GM21526 (cell line): ENCODE results near the gene TMEM178B.
"Not testable (repeated sequence)": the region's sequence is repeated elsewhere in the genome, so short reads cannot be mapped to it uniquely, and the experiment has no call there.

ENCODE experiments used
- ATAC-seq: cut with Tn5 transposase; IDR thresholded peaks from one replicate; pipeline ENCODE4 v1.9.1; 2021; ENCODE audit warnings: moderate library complexity; ENCODE audit not compliant: unreplicated experiment, low FRiP score

The TMEM178B gene

GRCh38 chr7:141073173-141073640 is 657 bp upstream of the TMEM178B start:
- no peak for ATAC-seq

GRCh38 chr7:141074162-141074991 is 513 bp downstream of the TMEM178B start:
- ATAC-seq: no peak

GRCh38 chr7:141074997-141075396 is 1.1 kb downstream of the TMEM178B start:
- no peak for ATAC-seq

GRCh38 chr7:141076377-141076776 is 2.5 kb downstream of the TMEM178B start:
- no peak for ATAC-seq

DNA sequence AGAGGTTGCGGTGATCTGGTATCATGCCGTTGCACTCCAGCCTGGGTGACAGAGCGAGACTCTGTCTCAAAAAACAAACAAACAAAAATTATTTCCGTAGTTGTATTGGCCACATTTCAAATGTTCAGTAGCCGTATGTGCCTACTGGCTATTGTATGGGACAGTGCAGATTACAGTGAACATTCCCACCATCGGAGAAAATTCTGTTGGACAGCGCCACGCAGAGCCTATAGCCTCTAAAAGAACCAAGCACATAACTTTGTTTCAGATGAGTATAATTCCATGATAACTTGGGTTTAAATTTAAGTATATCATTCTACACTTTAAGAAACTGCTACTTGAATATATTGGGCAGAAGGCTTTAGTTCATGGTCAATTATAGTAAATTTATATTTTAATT is 5.4 kb downstream of the TMEM178B start:
- no peak for ATAC-seq

DNA sequence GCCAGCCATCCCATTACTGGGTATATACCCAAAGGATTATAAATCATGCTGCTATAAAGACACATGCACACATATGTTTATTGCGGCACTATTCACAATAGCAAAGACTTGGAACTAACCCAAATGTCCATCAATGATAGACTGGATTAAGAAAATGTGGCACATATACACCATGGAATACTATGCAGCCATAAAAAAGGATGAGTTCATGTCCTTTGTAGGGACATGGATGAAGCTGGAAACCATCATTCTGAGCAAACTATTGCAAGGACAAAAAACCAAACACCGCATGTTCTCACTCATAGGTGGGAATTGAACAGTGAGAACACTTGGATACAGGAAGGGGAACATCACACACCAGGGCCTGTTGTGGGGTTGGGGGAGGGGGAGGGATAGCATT is 15.6 kb downstream of the TMEM178B start:
- not testable (repeated sequence) for ATAC-seq

DNA sequence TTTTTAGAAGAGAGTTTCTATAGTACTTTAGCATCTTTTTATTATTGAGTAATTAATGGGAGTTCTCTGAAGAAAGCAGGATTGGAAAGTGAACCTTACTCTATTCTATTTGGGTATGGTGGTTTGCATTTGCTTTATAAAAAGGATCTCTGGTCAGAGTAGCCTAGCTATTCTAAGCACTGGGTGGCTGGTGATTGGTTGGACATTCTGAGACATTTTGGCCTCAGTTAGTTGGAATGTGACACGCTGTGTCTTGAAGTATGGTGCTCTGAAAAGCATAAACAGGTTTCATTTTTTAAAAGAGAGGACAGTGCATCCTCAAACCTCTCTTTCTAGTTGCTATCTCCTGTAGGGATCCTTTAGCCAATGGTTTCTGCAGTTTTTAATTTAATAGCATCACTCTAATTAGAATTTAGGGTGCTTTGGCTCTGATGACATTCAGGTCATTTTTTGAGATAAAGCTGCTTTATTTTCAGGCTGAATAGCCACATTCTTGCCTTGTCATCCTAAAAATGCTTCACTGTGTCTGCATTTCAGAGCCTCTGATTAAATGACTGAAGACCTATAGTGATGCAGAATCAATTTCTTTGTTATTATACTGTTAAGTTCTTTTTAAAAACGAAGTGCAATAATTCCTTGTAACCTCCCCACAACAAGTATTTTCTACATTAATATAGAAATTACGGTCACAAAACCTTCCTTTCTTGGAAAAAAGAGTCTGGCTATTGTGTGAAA is 20.6 kb downstream of the TMEM178B start:
- no peak for ATAC-seq

- ATAC-seq: no peak
Observed at GRCh38 chr7:141097430-141097829, 23.6 kb downstream of the TMEM178B start.

DNA sequence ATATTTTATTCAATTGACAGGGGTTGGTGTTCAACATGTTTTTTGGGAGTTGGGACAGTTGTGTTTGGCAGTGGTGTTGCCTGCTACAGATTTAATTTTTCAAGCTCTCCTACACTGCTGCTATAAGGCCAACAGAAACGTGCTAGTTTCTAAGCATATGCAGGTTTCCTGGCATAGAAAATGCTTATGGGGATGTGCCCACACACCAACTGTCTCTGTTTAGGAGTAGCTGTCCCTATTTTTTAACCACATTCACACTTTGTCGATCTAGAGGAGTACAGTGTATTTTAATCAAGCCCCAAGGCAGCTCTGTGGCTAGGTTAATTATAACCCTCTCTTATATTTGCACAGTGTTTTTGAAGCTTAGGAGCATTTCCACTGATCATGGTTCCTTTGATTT is 28.6 kb downstream of the TMEM178B start:
- ATAC-seq: no peak

- ATAC-seq: no peak
Observed at GRCh38 chr7:141103847-141104429, 30.1 kb downstream of the TMEM178B start.

DNA sequence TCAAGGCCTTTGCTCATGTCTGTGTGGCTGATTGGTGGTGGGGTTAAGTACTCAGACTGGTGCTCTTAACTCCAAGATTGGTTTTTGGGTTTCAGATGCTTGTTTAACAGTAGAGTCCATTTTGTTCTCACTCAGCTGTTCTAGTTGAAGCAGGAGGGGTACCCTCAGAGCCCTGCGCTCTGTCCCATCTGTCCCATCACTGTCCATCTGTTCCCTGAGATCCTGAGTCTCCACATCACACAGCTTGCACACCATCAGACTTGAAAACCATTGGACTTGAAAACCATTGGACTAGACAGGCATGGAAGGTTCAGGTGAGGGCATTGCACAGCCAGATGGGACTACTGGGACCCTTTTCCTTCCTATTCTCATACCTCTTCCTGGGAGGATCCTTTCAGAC is 39.3 kb downstream of the TMEM178B start:
- ATAC-seq: no peak

GRCh38 chr7:141114029-141114664 is 40.3 kb downstream of the TMEM178B start:
- ATAC-seq: no peak

- no peak for ATAC-seq
Observed at GRCh38 chr7:141115965-141116364, 42.1 kb downstream of the TMEM178B start.

GRCh38 chr7:141116661-141117060 is 42.8 kb downstream of the TMEM178B start:
- ATAC-seq: not testable (repeated sequence)

DNA sequence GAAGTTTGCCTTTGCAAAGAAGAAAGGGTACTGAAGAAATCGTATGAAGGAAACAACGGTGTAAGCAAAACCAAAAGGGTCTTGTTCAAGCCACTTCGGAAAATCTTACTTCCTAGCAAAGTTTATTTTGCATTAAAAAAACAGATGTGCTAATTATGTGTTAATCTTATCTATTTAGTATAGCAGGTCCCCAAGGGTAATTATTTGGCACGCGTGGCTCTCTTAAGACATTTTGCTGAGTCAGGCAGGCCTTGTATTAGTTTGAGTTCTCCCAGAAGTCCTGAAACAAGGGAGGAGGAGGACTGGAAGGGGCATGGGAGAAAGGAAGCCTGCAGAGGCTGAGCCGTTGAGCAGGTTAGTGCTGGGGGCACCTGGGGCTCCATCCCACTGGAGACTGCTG is 44.9 kb downstream of the TMEM178B start:
- no peak for ATAC-seq

GRCh38 chr7:141119187-141119586 is 45.3 kb downstream of the TMEM178B start:
- no peak for ATAC-seq

DNA sequence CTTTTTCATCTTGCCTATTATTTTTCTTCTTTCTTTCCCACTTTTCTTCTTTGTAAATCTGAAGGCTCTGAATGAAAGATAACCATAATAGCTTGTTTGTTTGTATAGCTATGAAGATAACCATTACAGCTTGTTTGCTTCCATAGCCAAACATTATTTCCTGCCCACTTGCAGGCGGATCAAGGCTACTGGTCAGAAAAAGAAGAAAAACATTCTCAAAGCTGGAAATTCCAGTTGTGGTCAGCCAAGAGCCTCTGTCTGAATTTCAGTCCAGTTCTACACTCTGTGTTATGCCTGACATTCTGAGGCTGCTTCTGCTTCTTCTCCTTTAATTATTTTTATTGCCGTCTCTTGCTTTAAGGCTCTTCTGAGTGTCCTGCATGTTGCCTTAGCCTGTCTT is 48.9 kb downstream of the TMEM178B start:
- ATAC-seq: no peak

DNA sequence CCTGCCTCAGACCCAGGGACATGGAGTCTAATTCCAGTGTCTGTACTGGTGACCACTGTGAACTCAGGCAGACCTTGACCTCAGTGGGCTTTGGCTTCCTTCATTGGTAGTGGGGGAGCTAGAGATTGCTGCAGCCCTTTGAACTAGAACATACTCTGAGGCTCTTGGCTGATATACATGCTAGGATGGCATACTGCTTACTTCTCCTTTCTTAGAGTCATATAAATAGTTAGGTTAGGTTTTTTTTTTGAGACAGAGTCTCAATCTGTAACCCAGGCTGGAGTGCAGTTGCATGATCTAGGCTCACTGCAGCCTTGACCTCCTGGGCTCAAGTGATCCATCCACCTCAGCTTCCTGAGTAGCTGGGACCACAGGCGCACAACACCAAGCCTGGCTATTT is 49.7 kb downstream of the TMEM178B start:
- ATAC-seq: no peak

- ATAC-seq: no peak
Observed at GRCh38 chr7:141126107-141126506, 52.2 kb downstream of the TMEM178B start.

- ATAC-seq: no peak
Observed at GRCh38 chr7:141128506-141128905, 54.6 kb downstream of the TMEM178B start.

- no peak for ATAC-seq
Observed at GRCh38 chr7:141128931-141129330, 55.1 kb downstream of the TMEM178B start.
